Measurements from ENCODE around the gene ZPR1. TPM values are rescaled to one million over a fixed set of nuclear protein-coding genes. Genes with fewer than 3 reads are reported as not detected.

The ZPR1 gene
- total RNA-seq, 2 donors from 2014 or later: 31.1 to 40.7 TPM

DNA sequence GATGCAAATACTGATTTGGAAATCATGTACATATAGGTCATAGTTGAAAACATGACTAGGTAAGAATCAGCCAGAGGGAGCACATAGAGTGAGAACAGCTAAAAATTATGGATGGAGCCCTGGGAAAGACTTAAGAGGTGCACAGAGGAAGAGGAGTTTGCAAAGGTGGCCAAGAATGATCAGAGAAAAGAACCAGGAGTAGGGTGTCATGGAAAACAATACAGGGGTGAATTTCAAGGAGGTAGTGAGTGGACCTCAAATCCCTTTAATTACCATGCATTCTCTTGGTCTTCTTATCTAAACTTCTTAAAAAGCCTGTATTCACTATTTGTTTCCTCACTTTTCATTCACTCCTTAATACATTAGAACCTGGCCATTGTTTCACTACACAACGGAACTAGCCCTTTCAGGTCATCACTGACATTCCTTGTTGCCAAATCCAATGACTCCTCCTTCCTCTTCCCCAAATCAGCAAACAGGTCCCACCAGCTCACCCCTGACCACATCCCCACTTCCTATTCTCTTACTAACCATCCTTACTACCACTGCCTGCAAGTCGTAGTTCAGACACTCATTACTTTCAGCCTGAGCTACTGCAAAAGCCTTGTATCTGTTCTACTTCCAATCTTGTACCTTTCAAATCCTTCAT is 37.6 kb downstream of the ZPR1 start:
- Histone ChIP-seq H3K9me3 (no peaks in the 10 kb centered on the region), H3K4me3 (no peak overlapping the region), H3K36me3 (peaks cover 21% of the 10 kb centered on the region), H3K4me1 (no peaks in the 10 kb centered on the region), H3K27me3 (no peaks in the 10 kb centered on the region), H3K9ac (ENCODE audit: low read depth in 2 of 2, low read length in 2 of 2) (no peak overlapping the region), H3K27ac (no peak overlapping the region)
- TF ChIP-seq, protein P1, sequence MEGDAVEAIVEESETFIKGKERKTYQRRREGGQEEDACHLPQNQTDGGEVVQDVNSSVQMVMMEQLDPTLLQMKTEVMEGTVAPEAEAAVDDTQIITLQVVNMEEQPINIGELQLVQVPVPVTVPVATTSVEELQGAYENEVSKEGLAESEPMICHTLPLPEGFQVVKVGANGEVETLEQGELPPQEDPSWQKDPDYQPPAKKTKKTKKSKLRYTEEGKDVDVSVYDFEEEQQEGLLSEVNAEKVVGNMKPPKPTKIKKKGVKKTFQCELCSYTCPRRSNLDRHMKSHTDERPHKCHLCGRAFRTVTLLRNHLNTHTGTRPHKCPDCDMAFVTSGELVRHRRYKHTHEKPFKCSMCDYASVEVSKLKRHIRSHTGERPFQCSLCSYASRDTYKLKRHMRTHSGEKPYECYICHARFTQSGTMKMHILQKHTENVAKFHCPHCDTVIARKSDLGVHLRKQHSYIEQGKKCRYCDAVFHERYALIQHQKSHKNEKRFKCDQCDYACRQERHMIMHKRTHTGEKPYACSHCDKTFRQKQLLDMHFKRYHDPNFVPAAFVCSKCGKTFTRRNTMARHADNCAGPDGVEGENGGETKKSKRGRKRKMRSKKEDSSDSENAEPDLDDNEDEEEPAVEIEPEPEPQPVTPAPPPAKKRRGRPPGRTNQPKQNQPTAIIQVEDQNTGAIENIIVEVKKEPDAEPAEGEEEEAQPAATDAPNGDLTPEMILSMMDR (IDR thresholded peaks at IDR 0.05): no peak
- intact Hi-C loops (cut with DNase I): no loop called here
- DNase-seq: no peak

DNA sequence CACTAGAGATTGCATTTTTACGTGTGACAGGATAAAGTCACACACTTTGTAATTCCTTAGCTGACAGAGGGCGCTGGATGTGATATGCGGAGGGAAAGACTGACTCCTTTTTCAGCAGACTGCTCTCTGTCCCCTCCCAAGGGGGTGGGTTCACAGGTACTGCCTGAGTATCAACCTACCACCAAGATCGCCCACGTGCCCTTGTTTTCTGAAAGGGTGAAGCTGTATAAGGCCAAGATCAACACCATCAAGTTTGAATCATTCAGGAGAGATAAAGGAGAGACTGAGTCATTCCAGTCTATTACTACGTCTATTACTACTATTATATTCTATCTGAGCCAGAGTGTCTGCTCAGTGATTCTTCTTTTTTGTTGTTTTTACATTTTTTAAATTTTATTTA is 45.7 kb downstream of the ZPR1 start:
- H3K9me3 ChIP-seq: no peaks in the 10 kb centered on the region
- H3K27me3 ChIP-seq: no peaks in the 10 kb centered on the region
- H3K9ac ChIP-seq (ENCODE audit: low read depth in 2 of 2, low read length in 2 of 2): no peak overlapping the region
- no peak overlapping the region for H3K27ac ChIP-seq
- no peak overlapping the region for H3K4me3 ChIP-seq
- TF ChIP-seq, protein P1 (IDR thresholded peaks at IDR 0.05): no peak
- no peaks in the 10 kb centered on the region for H3K4me1 ChIP-seq
- DNase-seq: no peak
- intact Hi-C loops (cut with DNase I): no loop called here
- H3K36me3 ChIP-seq: peaks cover 9% of the 10 kb centered on the region

DNA sequence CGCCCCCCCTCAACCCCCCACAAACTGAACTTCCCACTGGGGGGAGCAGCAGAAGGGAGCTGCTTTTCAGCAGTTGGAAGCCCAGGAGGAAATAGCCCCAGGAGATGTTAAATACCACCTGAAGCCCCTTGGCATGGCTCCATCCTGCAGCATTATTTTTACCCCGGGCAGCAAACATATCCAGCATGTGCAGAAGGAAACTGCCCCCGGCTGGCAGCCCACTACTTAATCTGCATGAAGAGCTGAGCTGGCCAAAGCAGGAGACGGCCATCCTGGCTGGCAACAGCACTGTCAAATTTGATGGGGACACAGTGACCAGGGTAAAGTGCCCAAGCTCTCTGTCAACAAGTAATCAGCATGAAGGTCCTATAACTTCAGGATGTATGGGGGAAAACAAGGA is 47.1 kb downstream of the ZPR1 start:
- Histone ChIP-seq H3K4me3 (no peak overlapping the region), H3K9me3 (no peaks in the 10 kb centered on the region), H3K27ac (no peak overlapping the region), H3K36me3 (no peaks in the 10 kb centered on the region), H3K27me3 (no peaks in the 10 kb centered on the region), H3K4me1 (no peaks in the 10 kb centered on the region), H3K9ac (ENCODE audit: low read depth in 2 of 2, low read length in 2 of 2) (no peak overlapping the region)
- TF ChIP-seq, protein P1 (IDR thresholded peaks at IDR 0.05): no peak
- intact Hi-C loops (cut with DNase I): no loop called here
- no peak for DNase-seq

DNA sequence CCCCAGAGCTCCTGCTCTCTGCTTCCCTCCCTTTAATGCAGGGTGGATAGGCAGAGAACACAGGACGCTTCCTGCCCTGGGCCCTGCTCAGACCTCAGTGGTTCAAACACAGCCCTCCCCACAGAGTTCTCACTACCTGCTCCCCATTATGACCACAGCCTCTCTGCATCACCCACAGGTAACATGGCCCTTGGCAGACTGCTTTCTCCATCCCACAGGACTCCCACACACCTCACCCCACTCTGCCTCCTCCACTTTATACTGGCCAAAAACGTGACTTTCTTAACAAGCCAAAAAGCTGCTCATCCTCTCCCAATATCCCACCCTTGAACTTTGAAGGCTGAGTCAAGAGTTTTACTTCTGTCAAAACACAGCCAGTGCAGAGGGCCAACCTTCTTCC is 48.8 kb downstream of the ZPR1 start:
- H3K27ac ChIP-seq: no peak overlapping the region
- no peak overlapping the region for H3K4me3 ChIP-seq
- TF ChIP-seq, protein P1 (IDR thresholded peaks at IDR 0.05): no peak
- H3K27me3 ChIP-seq: no peaks in the 10 kb centered on the region
- H3K9me3 ChIP-seq: no peaks in the 10 kb centered on the region
- no peaks in the 10 kb centered on the region for H3K36me3 ChIP-seq
- intact Hi-C loops (cut with DNase I): no loop called here
- no peak for DNase-seq
- H3K4me1 ChIP-seq: no peaks in the 10 kb centered on the region
- no peak overlapping the region for H3K9ac ChIP-seq (ENCODE audit: low read depth in 2 of 2, low read length in 2 of 2)

DNA sequence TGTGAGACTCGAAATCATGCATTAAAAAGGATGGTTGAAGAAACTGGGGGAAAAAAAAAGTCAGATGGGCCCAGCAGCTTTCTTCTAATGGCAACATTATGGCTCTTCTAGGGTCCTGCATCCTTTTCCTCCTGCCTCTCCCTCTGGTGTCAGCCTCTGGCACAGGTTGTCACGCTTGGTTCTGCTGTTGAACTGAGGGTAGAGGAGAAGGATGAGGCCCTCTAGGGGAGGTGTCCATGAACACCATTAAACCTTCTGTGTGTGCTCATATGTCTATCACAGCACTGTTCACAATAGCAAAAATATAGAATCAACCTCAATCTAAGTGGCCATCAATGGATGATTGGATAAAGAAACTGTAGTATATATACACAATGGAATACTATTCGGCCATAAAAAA is 51.1 kb downstream of the ZPR1 start:
- TF ChIP-seq, protein P1 (IDR thresholded peaks at IDR 0.05): no peak
- no peak overlapping the region for H3K27ac ChIP-seq

More for the DNA sequence above, 51.1 kb downstream of the ZPR1 start:
- no peaks in the 10 kb centered on the region for H3K9me3 ChIP-seq
- DNase-seq: no peak
- intact Hi-C loops (cut with DNase I): no loop called here
- no peak overlapping the region for H3K9ac ChIP-seq (ENCODE audit: low read depth in 2 of 2, low read length in 2 of 2)
- no peak overlapping the region for H3K4me3 ChIP-seq
- H3K4me1 ChIP-seq: no peaks in the 10 kb centered on the region
- no peaks in the 10 kb centered on the region for H3K27me3 ChIP-seq
- H3K36me3 ChIP-seq: no peaks in the 10 kb centered on the region

All from colonic mucosa (tissue), 4 donors.